Endothelial cell of umbilical vein (primary cell): ENCODE data around the gene FBXO7. TPM values are rescaled to one million over a fixed set of nuclear protein-coding genes. Genes with fewer than 3 reads are reported as not detected.

ENCODE experiments used
- BruUV-seq: library from RNA; stranded (reverse); fragments of 400-500 nt; replicated peaks from 2 replicates; lab custom pipeline; 2021; lab: Mats Ljungman, UMichigan
- CTCF ChIA-PET: fragments of 300-600, 350-600 bp; sonication (Branson Sonifier 250); formaldehyde crosslinking; loops from one replicate; lab custom pipeline; 2021; ENCODE audit warnings: antibody characterized with exemption, inconsistent platforms; lab: Charles Lee
- POLR2A ChIA-PET: fragments of 300-600, 350-600 bp; sonication (Branson Sonifier 250); formaldehyde crosslinking; loops from one replicate; lab custom pipeline; 2021; ENCODE audit warnings: antibody characterized with exemption, inconsistent platforms; lab: Charles Lee
- DNase-seq: peaks from one replicate; pipeline ENCODE4 v3.0.0-alpha.2; 2011; ENCODE audit warnings: low read depth, low spot score
- FAIRE-seq: peaks from 2 replicates; lab custom pipeline; 2011; peaks lifted over from hg19 to GRCh38; lab: Jason Lieb, UNC
- H2AFZ ChIP-seq: 2 replicates; pipeline ENCODE4 v1.6.0; 2012; ENCODE audit warnings: low read depth, low read length, control low read depth, inconsistent platforms
- H3K27ac ChIP-seq: 2 replicates; pipeline ENCODE4 v1.5.1; 2011; ENCODE audit warnings: low read depth, mild to moderate bottlenecking, control low read depth, low read length, moderate library complexity; ENCODE audit not compliant: insufficient read depth
- H3K27me3 ChIP-seq, 2 experiments: 2 replicates each; pipeline versions ENCODE4 v1.6.0 to v1.6.1; 2011; ENCODE audit warnings: low read length in 2 of 2, mixed read lengths in 1 of 2; ENCODE audit not compliant: control insufficient read depth in 2 of 2, insufficient read depth in 2 of 2
- H3K36me3 ChIP-seq, 2 experiments: 2 replicates in 1 of 2; 3 replicates in 1 of 2; pipeline ENCODE4 v1.5.1; 2011; ENCODE audit warnings: low read length in 2 of 2, mild to moderate bottlenecking in 1 of 2, moderate library complexity in 1 of 2; ENCODE audit not compliant: control insufficient read depth in 2 of 2, insufficient read depth in 2 of 2; ENCODE audit errors: extremely low read depth in 1 of 2
- H3K4me1 ChIP-seq: 3 replicates; pipeline ENCODE4 v1.5.1; 2011; ENCODE audit warnings: mild to moderate bottlenecking, low read length; ENCODE audit not compliant: control insufficient read depth, insufficient read depth; ENCODE audit errors: extremely low read depth
- H3K4me2 ChIP-seq: 2 replicates; pipeline ENCODE4 v1.6.1; 2011; ENCODE audit warnings: low read length, control low read depth, mixed read lengths; ENCODE audit not compliant: insufficient read depth
- H3K4me3 ChIP-seq, 3 experiments: fragments of 200-600 bp in 1 of 3; sonication (generic), shearing (Covaris generic) in 1 of 3; replicated peaks in 1 of 3; 2 replicates each; pipeline ENCODE4 v1.5.1; 2011 to 2016; ENCODE audit warnings: control low read depth in 3 of 3, low read length in 3 of 3, mild to moderate bottlenecking in 2 of 3, inconsistent platforms in 1 of 3, low read depth in 1 of 3, moderate library complexity in 1 of 3; ENCODE audit not compliant: insufficient read depth in 1 of 3
- H3K79me2 ChIP-seq: 2 replicates; pipeline ENCODE4 v1.6.0; 2012; ENCODE audit warnings: low read length, inconsistent platforms; ENCODE audit not compliant: control insufficient read depth, insufficient read depth
- H3K9ac ChIP-seq: replicated peaks from 2 replicates; pipeline ENCODE3; 2011; ENCODE audit warnings: low read length, control low read depth; ENCODE audit not compliant: insufficient read depth; ENCODE audit errors: extremely low read depth
- H3K9me1 ChIP-seq: replicated peaks from 3 replicates; pipeline ENCODE4 v1.6.0; 2011; ENCODE audit warnings: mild to moderate bottlenecking, low read length; ENCODE audit not compliant: control insufficient read depth, insufficient read depth; ENCODE audit errors: extremely low read depth
- H3K9me3 ChIP-seq: replicated peaks from 2 replicates; pipeline ENCODE4 v1.5.1; 2012; ENCODE audit warnings: low read length, inconsistent platforms; ENCODE audit not compliant: control insufficient read depth, insufficient read depth
- H4K20me1 ChIP-seq: replicated peaks from 2 replicates; pipeline ENCODE3; 2011; ENCODE audit warnings: mild to moderate bottlenecking, low read length; ENCODE audit not compliant: control insufficient read depth, insufficient read depth; ENCODE audit errors: extremely low read depth
- EZH2 ChIP-seq: IDR thresholded peaks from 2 replicates; pipeline ENCODE4 v1.6.1; 2012; ENCODE audit warnings: borderline replicate concordance, low read depth, mild to moderate bottlenecking, moderate library complexity, low read length, inconsistent platforms; ENCODE audit not compliant: severe bottlenecking
- FOS ChIP-seq: IDR thresholded peaks from 2 replicates; pipeline ENCODE4 v1.6.1; 2011; ENCODE audit warnings: mild to moderate bottlenecking, low read length, moderate library complexity, borderline replicate concordance; ENCODE audit not compliant: insufficient read depth
- GATA2 ChIP-seq: IDR thresholded peaks from 2 replicates; pipeline ENCODE4 v1.7.0; 2011; ENCODE audit warnings: low read depth, mild to moderate bottlenecking, moderate library complexity, mixed read lengths, low read length; ENCODE audit not compliant: insufficient read length, insufficient read depth
- JUN ChIP-seq: IDR thresholded peaks from 2 replicates; pipeline ENCODE4 v1.6.1; 2011; ENCODE audit warnings: borderline replicate concordance, low read depth; ENCODE audit not compliant: insufficient read length, insufficient read depth
- MYC ChIP-seq: IDR thresholded peaks from one replicate; pipeline ENCODE4 v1.6.1; 2011; ENCODE audit warnings: mild to moderate bottlenecking, low read depth, low read length
- POLR2A ChIP-seq: IDR thresholded peaks from 2 replicates; pipeline ENCODE4 v1.6.1; 2012; ENCODE audit warnings: low read depth, mild to moderate bottlenecking, control low read depth, low read length
- POLR2AphosphoS5 ChIP-seq: IDR thresholded peaks from 2 replicates; pipeline ENCODE4 v1.6.1; 2012; ENCODE audit warnings: low read depth, mild to moderate bottlenecking, control low read depth, low read length, moderate library complexity; ENCODE audit not compliant: insufficient read depth
- dilution Hi-C: fragments of 300-500 bp; cut with MboI; formaldehyde crosslinking; loops from one replicate; pipeline ENCODE4 v1.15.0; 2019; ENCODE audit warnings: low sequenced_read_pairs; ENCODE audit not compliant: extremely low pct_ligation_motif_present
- intact Hi-C: fragments of 100-400 bp; cut with micrococcal nuclease; formaldehyde crosslinking; loops from one replicate; pipeline ENCODE4 v1.10.0; 2022
- polyA plus RNA-seq, 4 experiments: library from polyadenylated mRNA; depleted of rRNA in 3 of 4; stranded (reverse) in 3 of 4; unstranded in 1 of 4; fragments of >200 nt; gene quantifications; 2 replicates each; pipeline versions ENCODE4 v1.2.1 to v1.2.3, GENCODE V29; 2011 to 2012; ENCODE audit warnings: missing spikeins in 1 of 4
- total RNA-seq: library from RNA; stranded (reverse); gene quantifications from 2 replicates; pipeline ENCODE4 v1.2.3, GENCODE V29; 2021
- TF ChIP-seq, protein P1 (sequence below): IDR thresholded peaks from 2 replicates; pipeline ENCODE4 v1.6.1; 2011; ENCODE audit not compliant: insufficient read depth, insufficient read length
- TF ChIP-seq, protein P2 (sequence below), 2 donors: IDR thresholded peaks; 1 replicate in 1 of 2; 2 replicates in 1 of 2; pipeline ENCODE4 v1.5.1; 2011; ENCODE audit warnings: low read length in 2 of 2, mild to moderate bottlenecking in 2 of 2, moderate library complexity in 2 of 2, control low read depth in 1 of 2, inconsistent platforms in 1 of 2, low read depth in 1 of 2; ENCODE audit not compliant: insufficient read depth in 1 of 2; ENCODE audit errors: extremely low read depth in 1 of 2

FBXO7 gene
- total and polyA plus RNA-seq, 2 donors (not counting 3 experiments of a cell fraction or from before 2014, with no cell fraction given): 81.1 to 112 TPM

DNA sequence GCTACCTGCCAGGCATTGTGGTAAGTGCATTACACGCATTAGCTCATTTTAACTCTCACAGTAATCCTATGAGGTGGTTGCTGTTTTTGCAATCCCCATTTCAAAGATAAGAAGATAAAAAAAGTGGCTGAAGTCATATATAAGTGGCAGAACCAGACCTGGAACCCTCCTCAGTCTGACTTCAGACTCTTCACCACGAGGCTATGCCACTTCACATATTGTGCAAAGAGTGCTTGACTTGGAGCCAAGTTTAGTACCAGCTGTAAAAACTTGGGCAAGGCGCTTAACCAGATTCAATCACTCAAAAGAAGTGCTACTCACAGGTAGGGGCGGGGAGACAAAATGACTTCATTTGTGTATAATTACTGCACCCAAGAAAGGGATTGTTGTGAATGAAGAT, 25.6 kb upstream of the FBXO7 start:
- no peak for FAIRE-seq
- no TSS peak for BruUV-seq
- H4K20me1 ChIP-seq: no peaks in the 10 kb centered on the region
- H2AFZ ChIP-seq: no peak overlapping the region
- no peaks in the 10 kb centered on the region for H3K36me3 ChIP-seq
- H3K79me2 ChIP-seq: no peaks in the 10 kb centered on the region
- dilution Hi-C loops (no loop called here), intact Hi-C loops (no loop called here)
- no peak overlapping the region for H3K4me3 ChIP-seq
- ChIA-PET CTCF (interaction anchor here (1.5 kb wide), 1 partner anchor 21 kb away, joined by 3 read pairs; no protein-coding TSS in a partner anchor), POLR2A (no interaction called here)
- H3K4me2 ChIP-seq: no peak overlapping the region
- H3K9me3 ChIP-seq: no peaks in the 10 kb centered on the region
- H3K27ac ChIP-seq: no peak overlapping the region
- H3K9me1 ChIP-seq: no peaks in the 10 kb centered on the region
- H3K9ac ChIP-seq: no peak overlapping the region
- TF ChIP-seq GATA2 (no peak), POLR2A (no peak), POLR2AphosphoS5 (no peak), FOS (no peak), JUN (no peak), EZH2 (no peak), MYC (no peak)
- TF ChIP-seq, protein P1, sequence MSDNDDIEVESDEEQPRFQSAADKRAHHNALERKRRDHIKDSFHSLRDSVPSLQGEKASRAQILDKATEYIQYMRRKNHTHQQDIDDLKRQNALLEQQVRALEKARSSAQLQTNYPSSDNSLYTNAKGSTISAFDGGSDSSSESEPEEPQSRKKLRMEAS: no peak
- TF ChIP-seq, protein P2, sequence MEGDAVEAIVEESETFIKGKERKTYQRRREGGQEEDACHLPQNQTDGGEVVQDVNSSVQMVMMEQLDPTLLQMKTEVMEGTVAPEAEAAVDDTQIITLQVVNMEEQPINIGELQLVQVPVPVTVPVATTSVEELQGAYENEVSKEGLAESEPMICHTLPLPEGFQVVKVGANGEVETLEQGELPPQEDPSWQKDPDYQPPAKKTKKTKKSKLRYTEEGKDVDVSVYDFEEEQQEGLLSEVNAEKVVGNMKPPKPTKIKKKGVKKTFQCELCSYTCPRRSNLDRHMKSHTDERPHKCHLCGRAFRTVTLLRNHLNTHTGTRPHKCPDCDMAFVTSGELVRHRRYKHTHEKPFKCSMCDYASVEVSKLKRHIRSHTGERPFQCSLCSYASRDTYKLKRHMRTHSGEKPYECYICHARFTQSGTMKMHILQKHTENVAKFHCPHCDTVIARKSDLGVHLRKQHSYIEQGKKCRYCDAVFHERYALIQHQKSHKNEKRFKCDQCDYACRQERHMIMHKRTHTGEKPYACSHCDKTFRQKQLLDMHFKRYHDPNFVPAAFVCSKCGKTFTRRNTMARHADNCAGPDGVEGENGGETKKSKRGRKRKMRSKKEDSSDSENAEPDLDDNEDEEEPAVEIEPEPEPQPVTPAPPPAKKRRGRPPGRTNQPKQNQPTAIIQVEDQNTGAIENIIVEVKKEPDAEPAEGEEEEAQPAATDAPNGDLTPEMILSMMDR (IDR thresholded peaks at IDR 0.05; ENCODE audit: extremely low read depth in 1 of 2, insufficient read depth in 1 of 2, low read depth in 1 of 2, low read length in 2 of 2): no peak
- no peaks in the 10 kb centered on the region for H3K4me1 ChIP-seq
- no peak for DNase-seq
- H3K27me3 ChIP-seq: peaks cover under 1 to 2% of the 10 kb centered on the region in 2 experiments
